Lower leg skin (tissue), 3 donors: ENCODE measurements around the gene ABCB1.

Experiments
- CTCF ChIP-seq, 3 donors: fragments of 450-650 bp; IDR thresholded peaks; one replicate each; pipeline ENCODE4 v1.5.1; 2016; ENCODE audit warnings: antibody characterized with exemption in 3 of 3, mild to moderate bottlenecking in 3 of 3, moderate library complexity in 2 of 3
- POLR2A ChIP-seq, 2 donors: fragments of 450-650 bp; IDR thresholded peaks; one replicate each; pipeline ENCODE4 v1.6.1; 2016 to 2017; ENCODE audit warnings: antibody characterized with exemption in 2 of 2, mild to moderate bottlenecking in 1 of 2, moderate library complexity in 1 of 2

- TF ChIP-seq CTCF (IDR thresholded peaks at IDR 0.05) (no peak), POLR2A (IDR thresholded peaks at IDR 0.05) (no peak)
Measured at GRCh38 chr7:87598234-87599009, 2.3 kb downstream of the ABCB1 start.
